ENCODE data around the gene ASB16.
"Not testable (repeated sequence)": the region's sequence is repeated elsewhere in the genome, so short reads cannot be mapped to it uniquely, and the experiment has no call there.

Gene ASB16

GRCh38 chr17:44147812-44148211 lies 22.7 kb upstream of the ASB16 start:
- DNase-seq, result no peak

DNA sequence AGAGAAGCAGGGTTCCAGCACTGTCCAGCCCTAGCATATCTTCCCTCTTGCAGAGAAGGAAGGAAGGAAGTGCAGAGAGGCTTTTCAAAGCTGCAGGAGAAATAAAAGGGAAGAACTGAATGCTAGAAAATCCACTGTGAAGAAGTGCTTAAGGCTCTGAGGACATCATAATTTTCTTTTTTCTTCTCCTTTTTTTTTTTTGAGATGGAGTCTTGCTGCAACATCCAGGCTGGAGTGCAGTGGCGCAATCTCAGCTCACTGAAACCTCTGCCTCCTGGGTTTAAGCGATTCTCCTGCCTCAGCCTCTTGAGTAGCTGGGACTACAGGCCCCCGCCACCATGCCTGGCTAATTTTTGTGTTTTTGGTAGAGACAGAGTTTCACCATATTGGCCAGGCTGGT lies 21.4 kb upstream of the ASB16 start:
- DNase-seq, result not testable (repeated sequence)

GRCh38 chr17:44149750-44150329 lies 20.7 kb upstream of the ASB16 start:
- no peak for DNase-seq

GRCh38 chr17:44152875-44153274 lies 17.6 kb upstream of the ASB16 start:
- no peak for DNase-seq

DNA sequence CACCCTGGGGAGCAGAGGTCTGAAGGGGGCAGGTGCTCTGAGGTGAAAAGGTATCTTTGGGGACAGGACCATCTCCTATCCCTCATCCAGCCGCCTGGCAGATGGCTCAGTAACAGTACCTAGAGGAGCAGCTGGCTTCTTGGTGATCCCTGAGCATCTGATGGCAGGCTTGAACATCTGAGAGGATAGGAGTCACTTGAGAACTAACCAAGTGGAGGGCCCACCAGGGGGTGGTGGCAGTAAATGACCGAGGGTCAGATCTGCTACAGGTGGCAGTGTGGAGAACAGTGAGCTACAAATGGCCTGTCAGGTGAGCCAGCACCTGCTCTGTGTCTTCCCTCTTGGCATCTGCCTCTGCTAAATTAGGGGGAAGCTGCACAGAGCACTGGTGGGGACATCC lies 15.0 kb upstream of the ASB16 start:
- DNase-seq, result no peak

GRCh38 chr17:44159519-44160210 lies 10.8 kb upstream of the ASB16 start:
- DNase-seq, result peak in 1 of 2 experiments; percentile 28

GRCh38 chr17:44164476-44164875 lies 6.0 kb upstream of the ASB16 start:
- no peak for DNase-seq

DNA sequence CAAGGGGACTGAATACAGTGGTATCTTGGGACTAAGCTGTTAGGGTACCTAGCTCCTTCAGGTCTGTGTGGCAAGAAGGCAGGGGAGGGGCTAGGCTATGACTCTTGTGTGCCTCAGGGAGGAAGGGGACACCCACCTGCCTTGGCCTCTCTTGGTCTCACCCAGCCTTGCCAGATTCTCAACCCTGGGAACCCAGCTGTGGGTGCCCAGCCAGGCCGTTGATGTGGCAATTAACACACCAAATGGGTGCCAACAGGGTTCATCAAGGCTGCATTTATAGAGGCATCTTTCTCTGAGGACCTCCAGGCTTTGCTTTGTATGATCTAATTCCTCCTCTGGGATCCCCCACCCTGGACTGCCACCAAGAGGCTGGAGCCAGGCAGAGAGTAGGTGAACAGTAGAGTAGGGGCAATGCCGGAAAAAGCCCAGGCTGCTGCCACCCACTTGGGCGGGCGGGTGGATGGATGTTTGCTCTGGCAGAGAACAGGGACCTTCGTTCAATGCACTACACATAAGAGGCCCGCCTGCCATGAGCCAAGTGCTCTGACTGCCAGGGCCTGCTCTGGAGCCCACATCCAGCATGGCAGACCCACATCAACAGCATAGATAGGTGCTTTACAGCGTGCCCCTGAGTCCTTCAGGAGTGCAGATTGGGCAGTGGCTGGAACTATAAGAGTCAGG lies 3.2 kb upstream of the ASB16 start:
- no peak for DNase-seq

DNA sequence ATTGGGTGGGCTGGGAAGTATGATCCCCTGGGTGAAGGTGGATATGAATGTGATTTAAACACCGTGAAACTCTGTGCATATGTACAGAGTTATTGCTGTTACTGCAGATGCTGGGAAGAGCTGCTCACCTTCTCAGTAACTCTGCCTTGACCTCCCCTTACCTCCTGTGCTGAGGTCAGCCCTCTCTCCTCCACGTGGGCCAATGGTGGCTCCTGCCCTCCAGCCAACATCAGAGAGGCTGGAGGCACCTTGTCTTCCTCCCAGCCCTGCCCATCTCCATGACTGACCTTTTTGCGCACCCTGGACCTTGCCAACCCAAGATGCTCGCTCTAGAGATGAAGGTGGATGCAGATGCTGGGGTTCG lies 387 bp upstream of the ASB16 start:
- DNase-seq, result no peak

GRCh38 chr17:44171931-44172455 lies 1.5 kb downstream of the ASB16 start:
- no peak for DNase-seq

DNA sequence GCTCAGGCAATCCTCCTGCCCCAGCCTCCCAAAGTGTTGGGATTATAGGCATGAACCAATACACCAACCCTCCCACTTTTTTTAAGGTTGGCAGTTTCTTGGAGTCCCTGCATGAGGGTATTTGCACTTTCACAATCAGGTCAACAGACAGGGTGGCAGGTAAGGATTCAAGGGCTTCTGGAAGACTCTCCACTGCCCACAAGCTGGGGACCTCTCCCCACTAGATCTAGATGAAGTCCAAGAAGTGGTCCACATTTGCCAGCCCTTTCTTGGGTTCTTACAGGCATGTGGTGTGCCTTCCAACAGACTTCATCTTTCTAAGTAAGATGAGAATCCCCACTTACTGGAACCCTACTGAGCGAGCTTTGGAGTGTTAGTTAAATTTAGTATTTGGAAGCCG lies 3.9 kb downstream of the ASB16 start:
- DNase-seq, result no peak

DNA sequence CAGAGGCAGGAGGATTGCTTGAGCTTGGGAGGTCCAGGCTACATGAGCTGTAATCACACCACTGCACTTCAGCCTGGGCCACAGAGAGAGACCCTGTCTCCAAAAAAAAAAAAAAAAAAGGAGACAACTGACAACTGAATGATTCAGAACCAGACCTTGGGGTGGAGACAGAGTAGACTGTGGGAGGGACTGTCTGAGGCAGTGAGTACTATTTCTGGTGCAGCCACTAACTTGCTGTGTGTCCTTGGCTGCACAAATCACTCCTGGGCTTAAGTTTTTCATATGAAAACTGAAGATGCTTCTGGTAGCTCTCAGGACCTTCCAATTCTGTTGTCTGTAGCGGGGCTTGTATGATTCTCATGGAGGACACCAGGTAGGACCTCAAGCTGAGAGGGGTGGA lies 5.8 kb downstream of the ASB16 start:
- DNase-seq, result no peak

- DNase-seq, result no peak
These were observed 6.4 kb downstream of the ASB16 start for GRCh38 chr17:44176671-44177501.

DNA sequence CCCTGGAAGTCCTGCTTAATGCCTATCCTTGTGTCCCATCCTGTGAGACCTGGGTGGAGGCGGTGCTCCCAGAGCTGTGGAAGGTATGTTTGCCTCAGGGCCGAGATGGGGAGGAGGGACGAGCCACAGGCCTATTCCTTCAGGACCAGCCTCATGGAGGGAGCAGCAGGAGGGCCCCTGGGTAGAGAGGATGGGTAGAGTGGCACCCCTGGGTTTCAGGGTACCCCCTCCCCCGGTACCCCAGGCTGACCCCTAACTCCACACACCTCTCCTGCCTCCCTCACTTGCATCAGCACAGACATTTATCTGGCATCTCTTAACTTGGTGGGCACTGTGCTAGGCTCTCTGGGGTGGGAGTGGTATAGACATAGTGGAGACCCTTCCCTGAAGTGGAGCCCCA lies 7.1 kb downstream of the ASB16 start:
- no peak for DNase-seq

DNA sequence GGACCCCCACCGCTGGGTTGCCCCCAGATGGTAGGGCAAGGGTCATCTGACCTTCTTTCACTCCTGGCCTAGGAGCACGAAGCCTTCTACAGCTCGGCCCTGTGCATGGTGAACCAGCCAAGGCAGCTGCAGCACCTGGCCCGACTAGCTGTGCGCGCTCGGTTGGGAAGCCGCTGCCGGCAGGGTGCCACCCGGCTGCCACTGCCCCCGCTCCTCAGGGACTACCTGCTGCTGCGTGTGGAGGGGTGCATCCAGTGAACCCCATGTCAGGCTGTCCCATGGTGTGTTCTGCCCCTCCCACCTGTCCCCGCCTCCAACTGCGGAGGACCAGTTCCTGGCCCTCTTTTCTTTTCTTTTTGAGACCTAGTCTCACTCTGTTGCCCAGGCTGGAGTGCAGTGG lies 7.6 kb downstream of the ASB16 start:
- no peak for DNase-seq

DNA sequence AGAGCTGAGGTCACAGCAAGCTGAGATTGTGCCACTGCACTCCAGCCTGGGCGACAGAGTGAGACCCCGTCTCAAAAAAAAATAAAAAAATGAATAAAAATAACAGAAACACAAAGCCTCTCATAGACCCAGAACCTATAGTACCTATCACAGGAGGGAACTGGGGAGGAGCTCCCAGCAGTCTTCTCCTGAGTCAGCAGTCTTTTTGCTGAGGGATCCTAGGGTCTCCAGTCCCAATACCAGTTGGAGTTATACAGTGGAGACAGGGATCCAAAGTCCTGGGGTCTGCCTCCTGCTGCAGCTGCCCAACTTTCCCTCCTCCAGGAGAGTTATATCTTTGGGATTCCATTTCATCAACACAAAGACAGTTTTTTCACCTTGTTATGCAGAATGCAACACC lies 12.5 kb downstream of the ASB16 start:
- no peak for DNase-seq

GRCh38 chr17:44184212-44184810 lies 13.8 kb downstream of the ASB16 start:
- no peak for DNase-seq

- peak; percentile 99 to 100 for DNase-seq
These were observed 16.0 kb downstream of the ASB16 start, which contains the start of gene TMUB2 for GRCh38 chr17:44186307-44187130. Gene TMUB2, plus strand, starts transcription at chr17:44186972. Its CDS starts 737 bp downstream, at chr17:44187709.

DNA sequence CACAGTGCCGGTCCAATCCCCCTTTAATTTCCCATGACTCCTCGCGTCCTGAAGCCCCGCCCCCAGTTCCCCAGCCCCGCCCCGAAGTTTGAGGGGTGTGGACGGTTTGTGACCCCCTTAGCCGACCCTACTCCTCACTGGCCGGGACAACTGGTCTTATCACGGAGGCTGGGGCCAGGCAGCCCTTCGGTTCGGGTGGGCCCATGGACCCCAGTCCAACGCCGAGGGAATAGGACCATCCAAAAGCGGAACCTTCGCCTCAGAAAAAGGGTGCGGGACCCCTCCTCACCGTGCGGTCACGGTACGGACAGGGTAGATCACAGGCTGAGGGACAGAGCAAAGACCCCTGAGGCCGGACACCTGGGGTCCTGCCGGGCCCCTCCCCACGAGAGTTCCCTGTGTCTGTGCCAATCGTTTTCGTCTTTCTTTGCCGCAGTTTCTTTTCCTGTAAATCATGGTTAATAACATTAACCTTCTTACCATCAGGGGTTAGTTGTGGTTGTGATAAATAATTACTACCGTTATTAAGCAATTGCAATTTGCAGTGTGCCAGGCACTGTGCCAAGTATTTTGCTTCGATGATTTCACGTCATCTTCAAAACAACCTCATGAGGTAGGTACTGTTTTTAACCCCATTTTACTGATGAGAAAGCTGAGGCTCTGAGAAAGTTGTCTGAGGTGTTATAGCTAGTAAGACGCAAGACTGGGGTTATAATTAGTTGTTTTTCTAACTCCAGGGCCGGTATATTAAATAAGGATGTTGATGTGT lies 16.8 kb downstream of the ASB16 start:
- no peak for DNase-seq

DNA sequence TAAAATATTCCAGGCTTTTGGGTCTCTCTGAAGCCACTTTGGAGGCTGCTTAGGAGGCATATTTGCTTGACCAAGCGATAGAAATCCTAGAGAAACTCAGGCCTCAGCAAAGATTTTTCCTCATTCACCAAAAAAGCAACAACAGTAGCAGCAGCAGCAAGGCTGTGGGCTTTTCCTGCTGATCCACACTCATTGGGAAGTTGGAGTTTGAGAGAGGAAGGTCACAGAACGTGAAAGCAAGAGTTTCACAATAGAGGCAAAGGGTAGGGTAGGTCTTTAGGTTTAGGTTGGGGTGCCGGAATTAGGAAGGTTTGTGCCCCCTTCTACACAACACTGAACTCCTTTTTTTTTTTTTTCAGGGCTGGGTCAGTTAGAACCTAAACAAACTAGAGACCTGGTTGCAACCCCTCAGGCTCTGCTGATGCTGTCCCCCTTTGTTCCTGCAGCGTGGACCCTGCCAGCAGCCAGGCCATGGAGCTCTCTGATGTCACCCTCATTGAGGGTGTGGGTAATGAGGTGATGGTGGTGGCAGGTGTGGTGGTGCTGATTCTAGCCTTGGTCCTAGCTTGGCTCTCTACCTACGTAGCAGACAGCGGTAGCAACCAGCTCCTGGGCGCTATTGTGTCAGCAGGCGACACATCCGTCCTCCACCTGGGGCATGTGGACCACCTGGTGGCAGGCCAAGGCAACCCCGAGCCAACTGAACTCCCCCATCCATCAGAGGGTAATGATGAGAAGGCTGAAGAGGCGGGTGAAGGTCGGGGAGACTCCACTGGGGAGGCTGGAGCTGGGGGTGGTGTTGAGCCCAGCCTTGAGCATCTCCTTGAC lies 18.3 kb downstream of the ASB16 start:
- DNase-seq, result no peak
